ELF-1 (cell line): ENCODE measurements around the gene GEMIN7.

Experiments
- DNase-seq: peaks from one replicate; pipeline ENCODE4 v3.0.0-alpha.2; 2016; ENCODE audit warnings: low read depth, low spot score

Gene GEMIN7, protein sequence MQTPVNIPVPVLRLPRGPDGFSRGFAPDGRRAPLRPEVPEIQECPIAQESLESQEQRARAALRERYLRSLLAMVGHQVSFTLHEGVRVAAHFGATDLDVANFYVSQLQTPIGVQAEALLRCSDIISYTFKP

GRCh38 chr19:45079063-45079910 lies at the start of gene GEMIN7:
GEMIN7 (plus strand) TSS chr19:45079260; CDS start chr19:45090115, 10,855 bp downstream.
- DNase-seq, result peak; percentile 96

DNA sequence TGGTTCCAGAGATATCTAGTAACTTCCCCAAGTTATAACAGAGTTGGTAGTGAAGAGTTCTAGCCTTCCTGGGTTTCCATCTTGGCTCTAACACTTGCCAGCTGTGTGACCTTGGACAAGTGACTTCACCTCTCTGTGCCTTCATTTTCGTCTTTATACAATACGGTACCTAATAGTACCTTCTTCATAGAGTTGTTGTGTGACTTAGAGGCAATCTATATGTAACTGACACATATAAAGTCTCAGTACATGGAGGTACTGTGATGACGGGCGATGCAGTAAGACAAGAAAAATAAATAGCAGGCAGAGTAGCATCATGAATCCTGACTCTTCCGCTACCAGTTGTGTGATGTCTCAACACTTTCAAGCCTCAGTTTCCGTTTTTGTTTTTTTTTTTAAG lies 48.2 kb upstream of the GEMIN7 start:
- DNase-seq, result no peak

DNA sequence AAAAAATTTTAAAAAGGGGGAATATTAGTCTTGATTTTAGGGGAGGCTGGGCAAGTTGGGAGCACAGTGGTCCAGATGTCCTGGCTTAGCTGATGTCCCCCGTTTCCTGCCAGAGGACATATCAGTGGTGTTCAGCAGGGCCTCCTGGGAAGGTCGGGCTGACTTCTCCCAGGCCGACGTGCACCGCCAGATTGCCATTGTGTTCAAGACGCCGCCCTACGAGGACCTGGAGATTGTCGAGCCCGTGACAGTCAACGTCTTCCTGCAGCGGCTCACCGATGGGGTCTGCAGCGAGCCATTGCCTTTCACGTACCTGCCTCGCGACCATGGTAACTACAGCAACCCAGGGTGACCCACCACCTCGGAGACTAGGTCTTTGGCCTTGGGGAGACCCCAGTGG lies 46.6 kb upstream of the GEMIN7 start:
- DNase-seq, result peak; percentile 29

DNA sequence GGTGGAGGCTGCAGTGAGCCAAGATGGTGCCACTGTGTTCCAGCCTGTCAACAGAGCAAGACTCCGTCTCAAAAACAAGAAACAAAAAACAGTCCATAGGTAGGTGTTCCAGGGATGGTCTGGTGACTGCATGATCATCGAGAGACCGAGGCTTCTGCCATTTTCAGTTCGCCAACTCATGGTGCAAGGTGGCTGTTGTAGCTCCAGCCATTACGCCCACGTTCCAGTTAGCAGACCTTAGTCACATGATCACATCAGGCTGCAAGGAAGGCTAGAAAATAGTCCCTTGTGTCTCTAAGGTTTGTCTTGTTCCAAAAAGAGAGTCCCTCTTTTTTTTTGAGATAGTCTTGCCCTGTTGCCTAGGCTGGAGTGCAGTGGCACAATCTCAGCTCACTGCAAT lies 43.3 kb upstream of the GEMIN7 start:
- no peak for DNase-seq

DNA sequence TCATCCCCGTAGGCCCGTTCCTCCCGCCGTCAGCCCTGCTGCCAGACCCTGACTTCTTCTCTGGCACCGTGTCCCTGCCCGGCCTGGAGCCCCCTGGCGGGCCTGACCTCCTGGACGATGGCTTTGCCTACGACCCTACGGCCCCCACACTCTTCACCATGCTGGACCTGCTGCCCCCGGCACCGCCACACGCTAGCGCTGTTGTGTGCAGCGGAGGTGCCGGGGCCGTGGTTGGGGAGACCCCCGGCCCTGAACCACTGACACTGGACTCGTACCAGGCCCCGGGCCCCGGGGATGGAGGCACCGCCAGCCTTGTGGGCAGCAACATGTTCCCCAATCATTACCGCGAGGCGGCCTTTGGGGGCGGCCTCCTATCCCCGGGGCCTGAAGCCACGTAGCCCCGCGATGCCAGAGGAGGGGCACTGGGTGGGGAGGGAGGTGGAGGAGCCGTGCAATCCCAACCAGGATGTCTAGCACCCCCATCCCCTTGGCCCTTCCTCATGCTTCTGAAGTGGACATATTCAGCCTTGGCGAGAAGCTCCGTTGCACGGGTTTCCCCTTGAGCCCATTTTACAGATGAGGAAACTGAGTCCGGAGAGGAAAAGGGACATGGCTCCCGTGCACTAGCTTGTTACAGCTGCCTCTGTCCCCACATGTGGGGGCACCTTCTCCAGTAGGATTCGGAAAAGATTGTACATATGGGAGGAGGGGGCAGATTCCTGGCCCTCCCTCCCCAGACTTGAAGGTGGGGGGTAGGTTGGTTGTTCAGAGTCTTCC lies 41.5 kb upstream of the GEMIN7 start:
- no peak for DNase-seq

DNA sequence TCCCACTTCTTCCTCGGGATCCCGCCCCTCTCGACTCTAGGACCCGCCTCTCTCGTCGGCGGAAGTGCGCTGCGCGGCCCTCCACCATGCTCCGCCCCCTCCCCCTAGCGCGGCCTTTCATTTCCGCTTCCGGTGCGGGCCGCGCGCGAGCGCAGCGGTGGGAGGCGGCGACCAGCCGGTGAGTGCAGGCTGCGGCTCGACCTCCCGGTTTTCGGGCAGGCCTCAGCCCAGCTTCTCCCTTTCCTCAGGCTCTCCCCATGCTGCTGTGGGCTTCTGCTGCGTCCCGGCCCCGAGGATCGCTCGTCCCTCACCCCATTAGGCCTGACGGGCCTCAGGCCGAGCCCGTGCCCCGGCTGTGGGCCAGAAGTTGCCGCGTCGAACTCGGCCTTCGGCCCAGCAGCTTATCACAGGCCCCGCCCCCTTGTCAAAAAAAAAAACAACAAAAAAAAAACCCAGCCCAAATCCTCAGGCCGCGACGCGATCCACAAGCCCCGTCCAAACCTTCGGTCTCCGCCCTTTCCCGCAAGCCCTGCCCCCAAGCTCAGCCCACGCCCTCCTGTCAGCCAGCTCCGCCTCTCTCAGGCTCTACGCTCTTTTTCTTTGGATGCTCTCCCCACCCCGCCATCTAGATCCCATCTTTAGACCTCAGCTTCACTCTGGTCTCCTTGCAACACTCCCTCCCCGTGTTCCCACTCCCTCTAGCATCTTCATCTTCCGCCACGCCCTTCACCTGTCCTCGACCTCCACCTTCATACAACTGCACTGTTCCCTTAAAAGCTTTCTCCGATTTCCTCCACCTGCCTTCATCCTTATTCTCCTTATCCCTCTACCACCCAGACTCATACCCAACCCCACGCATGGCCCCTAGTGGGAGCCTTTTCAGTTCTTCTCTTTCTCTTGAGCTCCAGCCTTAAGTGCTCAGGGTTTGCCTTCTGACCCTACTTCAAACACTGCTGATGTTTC lies 39.8 kb upstream of the GEMIN7 start, which contains the start of gene CLASRP:
Gene CLASRP (plus strand): TSS at position 115 of the 963 bp plus-strand sequence. CDS start 1,168 bp downstream, outside the sequence.
- peak; percentile 88 for DNase-seq

- DNase-seq, result no peak
Measured at GRCh38 chr19:45040059-45040771, 38.8 kb upstream of the GEMIN7 start.

GRCh38 chr19:45041125-45041524 lies 37.9 kb upstream of the GEMIN7 start:
- DNase-seq, result no peak

- no peak for DNase-seq
Measured at GRCh38 chr19:45045671-45046353, 33.2 kb upstream of the GEMIN7 start.

DNA sequence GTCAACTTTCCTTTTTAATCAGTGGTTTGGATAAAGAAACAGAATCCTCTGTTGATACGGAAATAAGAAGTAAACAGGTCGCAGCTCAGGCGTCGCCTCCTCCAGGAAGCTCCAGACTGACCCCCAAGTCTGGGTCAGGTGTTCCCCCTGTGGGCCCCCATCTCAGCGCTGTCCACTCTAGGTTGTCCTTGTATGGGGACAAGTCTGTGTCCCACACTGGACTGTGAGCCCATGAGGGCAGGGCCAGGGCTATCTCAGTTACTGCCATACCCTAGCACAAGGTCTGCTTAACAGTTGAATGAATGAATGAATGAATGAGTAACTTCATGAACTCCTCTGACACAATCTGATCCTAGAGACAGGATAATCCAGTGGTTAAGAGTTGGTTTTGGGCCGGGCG lies 32.7 kb upstream of the GEMIN7 start:
- DNase-seq, result no peak

DNA sequence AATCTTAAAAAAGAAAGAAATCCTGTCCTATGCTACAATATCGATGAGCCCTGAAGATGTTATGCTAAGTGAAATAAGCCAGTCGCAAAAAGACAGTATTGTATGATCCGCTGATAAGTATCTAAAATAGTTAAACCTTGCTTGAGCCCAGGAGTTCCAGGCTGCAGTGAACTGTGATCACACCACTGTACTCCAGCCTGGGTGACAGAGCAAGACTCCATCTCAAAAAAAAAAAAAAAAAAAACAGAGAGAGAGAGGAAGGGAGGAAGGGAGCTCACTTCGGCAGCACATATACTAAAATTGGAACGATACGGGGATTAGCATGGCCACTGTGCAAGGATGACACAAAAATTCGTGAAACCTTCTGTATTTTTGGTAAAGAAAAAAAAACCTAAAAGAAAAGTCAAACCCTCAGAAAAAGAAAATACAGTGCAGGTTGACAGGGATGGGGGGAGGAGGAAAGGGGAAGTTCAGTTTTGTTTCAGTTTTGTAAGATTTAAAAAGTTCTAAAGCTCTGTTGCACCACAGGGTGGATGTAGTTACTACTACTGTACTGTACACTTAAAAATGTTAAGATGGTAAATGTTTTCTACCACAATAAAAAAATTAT lies 31.8 kb upstream of the GEMIN7 start:
- no peak for DNase-seq

GRCh38 chr19:45049073-45049736 lies 29.9 kb upstream of the GEMIN7 start:
- no peak for DNase-seq

DNA sequence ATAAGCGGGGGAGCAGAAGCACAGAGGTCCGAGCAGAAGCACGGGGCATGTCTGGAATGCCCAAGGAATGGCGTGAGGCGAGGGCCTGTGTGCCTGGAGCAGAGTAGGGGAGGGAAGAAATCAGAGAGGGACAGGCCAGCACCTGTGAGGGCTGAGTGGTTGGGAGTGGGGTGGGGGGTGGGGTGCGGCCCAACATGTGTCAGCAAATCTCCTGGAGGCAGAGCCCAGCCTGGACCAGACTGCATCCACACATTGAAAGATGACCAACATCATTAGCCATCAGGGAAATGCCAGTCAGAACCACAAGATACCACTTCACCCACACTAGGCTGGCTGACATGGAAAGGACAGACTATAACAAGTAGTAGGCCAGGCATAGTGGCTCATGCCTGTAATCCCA lies 29.0 kb upstream of the GEMIN7 start:
- no peak for DNase-seq

DNA sequence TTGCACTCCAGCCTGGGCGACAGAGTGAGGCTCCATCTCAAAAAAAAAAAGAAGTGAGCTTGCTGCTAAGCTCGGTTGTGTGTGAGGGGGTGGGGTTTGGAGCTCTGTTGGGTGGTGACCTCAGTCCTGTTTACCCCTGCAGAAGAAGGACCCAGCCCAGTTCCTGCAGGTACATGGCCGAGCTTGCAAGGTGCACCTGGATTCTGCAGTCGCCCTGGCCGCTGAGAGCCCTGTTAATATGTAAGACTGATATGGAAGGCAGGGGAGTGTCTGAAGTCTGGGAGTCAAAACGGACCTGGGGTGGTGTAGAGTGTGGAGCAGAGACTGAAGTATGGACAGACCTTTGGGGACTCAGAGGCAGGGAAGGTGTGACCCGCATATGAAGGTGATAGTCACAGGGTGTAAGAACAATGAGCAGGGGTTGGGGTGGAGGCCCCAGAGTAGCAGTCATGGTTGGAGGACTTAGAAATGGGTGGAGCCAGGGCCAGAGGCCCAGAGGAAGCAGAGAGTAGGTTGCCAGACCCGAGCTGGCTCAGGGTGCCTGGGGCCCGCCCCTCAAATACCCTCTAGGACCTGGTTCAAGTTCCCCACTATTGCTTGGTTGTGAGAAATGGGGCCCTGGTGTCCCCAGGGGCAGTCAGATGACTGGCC lies 27.0 kb upstream of the GEMIN7 start:
- DNase-seq, result no peak

DNA sequence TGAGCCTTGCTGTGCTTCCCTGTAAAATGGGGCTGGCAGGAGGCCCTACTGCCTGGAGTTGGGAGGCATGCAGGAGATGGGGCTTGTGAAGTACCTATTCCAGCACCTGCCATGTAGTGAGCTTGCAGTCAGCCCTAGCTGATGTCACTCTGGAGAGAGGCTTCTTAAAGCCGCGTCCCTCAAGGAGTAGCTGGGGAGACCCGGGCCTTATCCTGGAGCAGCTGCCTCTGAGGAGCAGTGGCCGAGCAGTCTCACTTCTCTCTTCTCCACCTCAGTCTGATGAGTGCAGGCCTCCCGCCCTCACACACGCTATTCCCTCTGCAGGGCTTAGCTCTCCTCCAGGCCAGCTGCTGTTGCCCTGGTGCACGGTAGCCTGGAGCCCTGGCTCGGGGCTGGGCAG lies 22.2 kb upstream of the GEMIN7 start:
- no peak for DNase-seq

DNA sequence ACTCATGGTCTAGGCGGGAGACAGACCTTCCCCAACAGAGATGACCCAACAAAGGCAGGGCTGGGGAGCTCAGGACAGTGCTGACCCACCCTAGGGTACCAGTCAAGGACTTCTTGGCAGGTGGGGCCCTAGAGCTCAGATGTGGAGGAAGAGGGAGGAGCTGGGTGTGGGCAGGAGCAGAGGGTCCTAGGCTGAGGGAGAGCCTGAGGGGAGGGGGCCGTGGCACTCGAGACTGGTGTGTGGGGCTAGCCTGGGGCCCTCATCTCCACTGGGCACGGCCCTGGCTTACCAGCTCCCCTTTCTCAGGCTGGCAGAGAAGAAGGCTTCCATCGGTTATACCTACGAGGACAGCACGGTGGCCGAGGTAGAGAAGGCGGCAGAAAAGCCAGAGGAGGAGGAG lies 21.6 kb upstream of the GEMIN7 start:
- DNase-seq, result no peak

- no peak for DNase-seq
Measured at GRCh38 chr19:45058622-45059159, 20.4 kb upstream of the GEMIN7 start.

DNA sequence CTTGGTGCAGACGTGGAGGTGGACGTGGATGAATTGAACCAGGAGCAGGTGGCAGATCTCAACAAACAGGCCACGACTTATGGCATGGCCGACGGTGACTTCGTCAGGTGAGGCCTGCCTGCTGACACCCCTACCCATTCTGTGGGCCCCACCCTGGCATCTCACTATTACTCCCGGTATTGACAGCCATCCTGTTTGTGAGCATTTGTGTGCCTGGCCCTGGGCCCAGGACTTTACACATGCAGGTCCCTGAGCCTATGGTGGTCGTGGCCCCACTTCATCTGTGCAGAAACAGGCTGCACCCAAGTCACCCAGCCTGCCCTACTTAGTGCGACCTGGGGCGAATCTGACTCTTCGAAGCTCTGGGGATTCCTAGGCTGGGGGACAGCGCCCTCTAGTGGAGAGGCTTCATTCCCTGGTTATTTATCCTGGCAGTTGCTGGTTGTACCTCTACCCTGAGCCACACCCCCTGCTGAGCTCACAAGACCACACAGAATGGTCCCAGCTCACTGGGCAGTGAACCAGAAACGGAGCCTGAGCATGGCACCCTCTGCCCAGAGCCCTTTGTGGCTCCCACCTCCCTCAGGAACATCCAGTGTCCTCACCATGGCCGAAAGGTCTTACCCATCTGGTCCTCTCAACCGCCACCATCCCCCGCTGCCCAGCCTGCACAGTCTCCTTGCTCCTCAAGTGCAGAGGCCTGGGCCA lies 19.6 kb upstream of the GEMIN7 start:
- DNase-seq, result peak; percentile 91
